ENCODE measurements around the gene AOAH.
"Not testable (repeated sequence)": the region's sequence is repeated elsewhere in the genome, so short reads cannot be mapped to it uniquely, and the experiment has no call there.

AOAH gene

DNA sequence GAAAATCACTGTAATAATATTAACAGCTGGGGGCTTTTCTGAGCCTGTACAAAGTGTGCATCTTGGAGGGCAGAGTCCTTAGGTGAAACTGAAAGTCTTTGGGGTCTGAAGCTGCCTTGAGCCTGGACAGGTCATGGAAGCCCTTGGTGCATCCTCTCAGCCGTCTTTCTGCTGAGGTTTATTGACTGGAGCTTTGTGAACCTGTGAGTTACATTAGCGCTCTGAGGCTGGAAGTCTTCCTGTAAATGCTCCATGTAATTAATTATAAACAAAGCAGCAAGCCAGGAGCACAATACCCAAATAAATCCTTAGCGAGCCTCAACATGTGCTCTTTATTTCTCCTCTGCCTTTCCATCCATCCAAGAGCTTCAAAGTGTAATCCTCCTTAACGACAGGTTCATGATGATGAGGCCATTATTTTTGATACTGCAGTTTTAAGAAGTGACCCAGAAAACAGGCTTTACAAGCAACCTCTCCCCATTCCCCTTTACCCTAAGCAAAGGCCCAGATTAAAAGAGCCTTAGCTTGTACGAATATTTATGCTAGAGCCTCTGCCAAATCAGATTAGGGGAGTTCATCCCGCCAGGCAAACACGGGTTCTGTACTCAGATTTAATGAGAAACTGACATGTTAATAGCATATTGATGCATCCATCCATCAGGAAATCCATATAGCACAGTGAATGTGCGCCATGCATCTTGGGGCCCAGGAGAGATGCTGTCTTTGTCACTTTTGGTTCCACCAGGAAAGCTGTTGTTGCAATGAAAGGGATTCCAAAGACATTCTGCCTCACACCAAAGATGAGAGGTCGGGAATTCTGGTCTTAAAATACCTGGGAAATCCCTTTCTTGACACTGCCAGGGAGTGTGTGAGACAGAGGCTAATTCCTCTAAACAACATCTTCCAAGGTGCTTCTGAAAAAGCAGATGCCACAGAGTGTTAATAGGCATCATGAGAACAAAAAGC, 216.5 kb downstream of the AOAH start:
- DNase-seq (ENCODE audit: low read depth) = no peak
- no peak overlapping the region for H3K4me3 ChIP-seq (ENCODE audit: low read length)
- TF ChIP-seq, protein P1, sequence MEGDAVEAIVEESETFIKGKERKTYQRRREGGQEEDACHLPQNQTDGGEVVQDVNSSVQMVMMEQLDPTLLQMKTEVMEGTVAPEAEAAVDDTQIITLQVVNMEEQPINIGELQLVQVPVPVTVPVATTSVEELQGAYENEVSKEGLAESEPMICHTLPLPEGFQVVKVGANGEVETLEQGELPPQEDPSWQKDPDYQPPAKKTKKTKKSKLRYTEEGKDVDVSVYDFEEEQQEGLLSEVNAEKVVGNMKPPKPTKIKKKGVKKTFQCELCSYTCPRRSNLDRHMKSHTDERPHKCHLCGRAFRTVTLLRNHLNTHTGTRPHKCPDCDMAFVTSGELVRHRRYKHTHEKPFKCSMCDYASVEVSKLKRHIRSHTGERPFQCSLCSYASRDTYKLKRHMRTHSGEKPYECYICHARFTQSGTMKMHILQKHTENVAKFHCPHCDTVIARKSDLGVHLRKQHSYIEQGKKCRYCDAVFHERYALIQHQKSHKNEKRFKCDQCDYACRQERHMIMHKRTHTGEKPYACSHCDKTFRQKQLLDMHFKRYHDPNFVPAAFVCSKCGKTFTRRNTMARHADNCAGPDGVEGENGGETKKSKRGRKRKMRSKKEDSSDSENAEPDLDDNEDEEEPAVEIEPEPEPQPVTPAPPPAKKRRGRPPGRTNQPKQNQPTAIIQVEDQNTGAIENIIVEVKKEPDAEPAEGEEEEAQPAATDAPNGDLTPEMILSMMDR (conservative IDR thresholded peaks at IDR 0.05; ENCODE audit: low read depth, low read length) = no peak

DNA sequence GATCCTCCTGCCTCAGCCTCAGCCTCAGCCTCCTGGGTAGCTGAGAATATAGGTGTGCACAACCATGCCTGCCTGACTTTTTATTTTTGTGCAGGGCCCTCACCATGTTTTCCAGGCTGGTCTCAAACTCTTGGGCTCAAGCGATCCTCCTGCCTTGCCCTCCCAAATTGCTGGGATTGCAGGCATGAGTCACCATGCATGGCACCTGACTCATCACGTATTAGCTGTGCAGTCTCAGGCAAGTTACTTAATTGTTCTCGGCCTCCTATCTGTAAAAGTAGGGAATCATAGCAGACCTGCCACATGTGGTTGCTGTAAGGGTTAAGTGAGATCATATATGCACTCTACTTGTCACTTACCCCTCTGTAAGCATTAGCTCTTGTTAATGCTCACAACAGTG, 217.5 kb downstream of the AOAH start:
- H3K4me3 ChIP-seq (ENCODE audit: low read length) = no peak overlapping the region
- TF ChIP-seq, protein P1 (conservative IDR thresholded peaks at IDR 0.05; ENCODE audit: low read depth, low read length) = no peak
- no peak for DNase-seq (ENCODE audit: low read depth)

DNA sequence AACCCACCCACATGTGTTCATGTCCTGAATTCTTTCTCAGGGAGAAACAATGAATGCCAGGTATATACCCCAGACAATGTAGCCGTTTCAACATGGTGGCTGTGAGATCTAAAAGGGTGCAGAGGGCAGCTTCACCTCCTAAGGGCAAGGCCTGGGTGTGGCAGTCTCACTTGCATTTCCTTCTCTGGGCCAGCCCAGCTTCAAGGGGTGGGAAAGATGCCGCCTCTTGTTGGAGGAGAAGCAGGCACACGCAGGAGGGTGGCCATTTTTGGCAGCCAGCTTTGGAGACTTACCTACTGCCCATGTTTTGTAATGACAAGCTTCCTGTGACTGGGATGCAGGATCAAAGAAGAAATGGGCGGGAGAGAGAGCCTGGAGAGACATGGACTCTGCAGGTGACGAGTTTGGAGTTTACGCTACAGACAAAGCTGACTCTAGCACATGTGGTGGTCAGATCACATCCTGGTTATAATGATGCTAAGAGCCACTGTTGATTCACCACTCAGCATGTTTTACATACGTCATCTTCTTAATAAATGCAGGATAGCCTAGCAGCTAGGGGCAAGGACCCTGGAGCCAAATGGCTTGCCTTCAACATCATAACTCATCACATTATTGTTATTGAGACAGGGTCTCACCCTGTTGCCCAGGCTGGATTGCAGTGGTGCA, 218.0 kb downstream of the AOAH start:
- DNase-seq (ENCODE audit: low read depth) = no peak
- TF ChIP-seq, protein P1 (conservative IDR thresholded peaks at IDR 0.05; ENCODE audit: low read depth, low read length) = no peak
- no peak overlapping the region for H3K4me3 ChIP-seq (ENCODE audit: low read length)

DNA sequence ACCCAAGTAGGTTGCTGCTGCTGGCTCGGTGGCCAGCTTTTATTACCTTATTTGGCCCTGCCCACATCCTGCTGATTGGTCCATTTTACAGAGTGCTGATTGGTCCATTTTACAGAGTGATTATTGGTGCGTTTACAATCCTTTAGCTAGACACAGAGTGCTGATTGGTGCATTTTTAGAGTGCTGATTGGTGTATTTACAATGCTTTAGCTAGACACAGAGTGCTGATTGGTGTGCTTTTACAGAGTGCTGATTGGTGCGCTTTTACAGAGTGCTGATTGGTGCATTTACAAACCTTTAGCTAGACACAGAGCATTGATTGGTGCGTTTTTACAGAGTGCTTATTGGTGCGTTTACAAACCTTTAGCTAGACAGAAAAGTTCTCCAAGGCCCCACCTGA, 219.7 kb downstream of the AOAH start:
- not testable (repeated sequence) for H3K4me3 ChIP-seq (ENCODE audit: low read length); DNase-seq (ENCODE audit: low read depth)

DNA sequence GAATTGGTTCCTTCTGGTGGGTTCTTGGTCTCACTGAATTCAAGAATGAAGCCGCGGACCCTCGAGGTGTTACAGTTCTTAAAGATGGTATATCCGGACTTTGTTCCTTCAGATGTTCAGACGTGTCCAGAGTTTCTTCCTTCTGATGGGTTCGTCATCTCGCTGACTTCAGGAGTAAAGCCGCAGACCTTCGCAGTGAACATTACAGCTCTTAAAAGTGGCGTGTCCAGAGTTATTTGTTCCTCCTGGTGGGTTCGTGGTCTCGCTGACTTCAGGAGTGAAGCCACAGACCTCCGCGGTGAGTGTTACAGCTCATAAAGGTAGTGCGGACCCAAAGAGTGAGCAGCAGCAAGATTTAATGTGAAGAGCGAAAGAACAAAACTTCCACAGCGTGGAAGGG, 220.1 kb downstream of the AOAH start:
- DNase-seq (ENCODE audit: low read depth); H3K4me3 ChIP-seq (ENCODE audit: low read length): not testable (repeated sequence)

DNA sequence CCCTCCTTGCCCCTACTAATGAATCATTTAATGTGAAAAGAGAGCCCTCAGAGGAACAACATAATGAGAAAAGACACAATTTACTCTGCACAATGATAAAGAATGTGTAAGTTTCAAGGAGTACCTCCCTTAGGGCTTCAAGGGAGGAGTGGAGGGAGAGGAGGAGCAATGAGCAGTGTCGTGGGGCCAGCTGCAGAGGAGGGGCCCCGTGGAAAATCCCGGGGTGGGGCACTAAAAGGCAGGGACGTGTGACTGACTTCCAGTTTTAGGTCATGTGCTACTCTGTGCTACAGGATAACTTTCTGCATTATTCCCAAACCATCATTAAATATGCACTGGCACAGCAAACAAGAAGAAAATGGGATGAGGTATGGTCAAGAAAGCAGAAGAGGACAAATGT, 226.5 kb downstream of the AOAH start:
- DNase-seq (ENCODE audit: low read depth) = no peak
- TF ChIP-seq, protein P1 (conservative IDR thresholded peaks at IDR 0.05; ENCODE audit: low read depth, low read length) = no peak
- no peak overlapping the region for H3K4me3 ChIP-seq (ENCODE audit: low read length)

DNA sequence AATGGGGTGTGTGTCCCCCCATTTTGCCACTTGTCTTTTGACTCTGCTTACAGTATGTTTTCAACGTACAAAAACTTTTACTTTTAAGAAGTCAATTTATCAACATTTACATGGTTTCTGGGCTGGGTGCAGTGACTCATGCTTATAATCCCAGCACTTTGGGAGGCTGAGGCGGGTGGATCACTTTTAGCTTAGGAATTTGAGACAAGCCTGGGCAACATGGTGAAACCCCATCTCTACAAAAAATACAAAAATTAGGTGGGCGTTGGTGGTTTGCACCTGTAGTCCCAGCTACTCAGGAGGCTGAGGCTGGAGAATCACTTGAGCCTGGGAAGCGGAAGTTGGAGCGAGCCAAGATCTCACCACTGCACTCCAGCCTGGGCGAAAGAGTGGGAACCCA, 227.1 kb downstream of the AOAH start:
- not testable (repeated sequence) for H3K4me3 ChIP-seq (ENCODE audit: low read length)

DNA sequence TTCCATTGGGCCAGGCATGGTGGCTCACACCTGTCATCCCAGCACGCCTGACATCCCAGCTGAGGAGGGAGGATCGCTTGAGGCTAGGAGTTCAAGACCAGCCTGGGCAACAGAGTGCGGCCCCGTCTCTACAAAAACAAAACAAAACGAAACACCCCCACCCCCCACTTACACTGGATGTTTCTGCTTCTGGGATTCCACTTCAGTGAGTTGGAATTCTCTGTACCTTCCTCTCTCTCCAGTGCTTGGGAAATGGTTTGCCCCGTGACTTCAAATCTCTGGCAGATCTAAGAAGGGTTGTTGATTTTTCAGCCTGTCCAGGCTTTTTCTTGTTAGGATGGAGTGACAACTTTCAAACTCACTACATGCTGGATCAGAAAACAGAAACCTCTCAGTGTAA, 227.7 kb downstream of the AOAH start:
- H3K4me3 ChIP-seq (ENCODE audit: low read length) = no peak overlapping the region
- TF ChIP-seq, protein P1 (conservative IDR thresholded peaks at IDR 0.05; ENCODE audit: low read depth, low read length) = no peak
- no peak for DNase-seq (ENCODE audit: low read depth)

More for the DNA sequence above, 227.1 kb downstream of the AOAH start:
- DNase-seq (ENCODE audit: low read depth) = not testable (repeated sequence)
